Stimulated activated CD4-positive, alpha-beta T cell treated with anti-CD3 and anti-CD28 coated beads, Interleukin-1b, Interleukin-23, amount 100 ng/mL, for 1 hour (primary cell): Measurements from ENCODE around the gene PTPRU.

Experiments used
- DNase-seq, 2 donors: peaks; one replicate each; pipeline ENCODE4 v3.0.0-alpha.2; 2020; ENCODE audit warnings: low read depth in 2 of 2

Gene PTPRU

DNA sequence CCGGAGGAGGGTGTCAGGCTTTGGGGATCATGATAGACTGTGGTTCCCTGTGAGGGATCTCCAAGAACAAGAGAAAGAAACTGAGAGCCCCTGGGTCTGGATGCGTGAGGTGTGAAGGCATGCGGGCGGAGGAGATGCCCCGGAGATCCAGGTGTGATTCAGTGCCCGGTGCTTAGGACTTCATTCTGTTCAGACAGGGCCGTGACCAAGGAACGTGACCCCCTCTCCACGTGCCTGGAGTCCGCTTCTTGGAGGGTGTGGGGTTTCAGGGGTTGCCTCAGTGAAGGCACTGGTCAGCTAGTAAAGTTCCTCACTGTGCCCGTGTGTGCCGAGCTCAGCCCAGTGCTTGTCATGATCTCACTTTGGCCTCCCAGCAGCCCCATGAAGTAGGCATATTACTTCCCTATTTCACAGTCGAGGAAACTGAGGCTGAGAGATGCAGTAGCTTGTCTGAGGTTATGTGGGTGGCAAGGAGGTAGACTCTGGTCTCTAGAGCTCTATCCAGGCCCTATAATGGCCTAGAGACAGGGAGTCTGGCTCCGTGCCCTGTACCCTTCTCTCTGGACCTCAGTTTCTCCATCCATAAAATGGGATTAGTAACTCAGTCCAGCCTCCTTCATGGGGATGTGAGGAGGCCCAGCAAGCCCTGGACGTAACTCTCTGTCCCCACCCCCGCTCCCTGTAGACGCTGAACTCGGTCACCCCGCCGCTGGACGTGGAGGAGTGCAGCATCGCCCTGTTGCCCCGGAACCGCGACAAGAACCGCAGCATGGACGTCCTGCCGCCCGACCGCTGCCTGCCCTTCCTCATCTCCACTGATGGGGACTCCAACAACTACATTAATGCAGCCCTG is 81.0 kb downstream of the PTPRU start:
- DNase-seq, result no peak

DNA sequence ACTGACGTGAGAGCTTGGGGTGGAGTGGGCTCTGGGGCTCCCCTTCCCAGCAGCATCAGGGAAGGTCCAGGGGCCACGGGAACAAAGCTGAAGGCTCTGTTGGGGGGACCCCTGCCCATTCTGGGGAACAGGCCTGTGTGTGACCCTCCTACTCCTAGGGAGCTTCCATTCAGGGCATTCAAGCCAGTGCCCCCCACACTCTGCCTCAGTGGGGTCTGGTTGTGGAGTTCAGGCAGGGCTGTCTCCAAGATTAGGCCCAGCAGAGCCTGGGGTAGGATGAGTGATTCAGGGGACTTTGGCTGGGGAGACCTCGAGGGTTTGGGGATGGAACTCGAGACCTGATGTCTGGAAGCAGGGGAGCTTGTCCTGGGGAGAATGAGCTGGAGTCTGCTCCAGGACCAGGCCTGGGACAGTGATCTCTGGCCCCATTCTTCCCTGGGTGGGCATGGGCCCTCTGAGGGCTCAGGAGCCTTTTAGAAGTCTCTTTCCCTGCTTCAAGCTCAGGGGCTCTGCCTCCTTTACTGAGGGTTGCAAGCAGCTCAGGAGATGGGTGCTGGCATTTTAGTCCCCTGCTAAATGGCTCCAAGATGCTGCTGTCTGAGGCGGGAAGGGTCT is 81.7 kb downstream of the PTPRU start:
- no peak for DNase-seq

DNA sequence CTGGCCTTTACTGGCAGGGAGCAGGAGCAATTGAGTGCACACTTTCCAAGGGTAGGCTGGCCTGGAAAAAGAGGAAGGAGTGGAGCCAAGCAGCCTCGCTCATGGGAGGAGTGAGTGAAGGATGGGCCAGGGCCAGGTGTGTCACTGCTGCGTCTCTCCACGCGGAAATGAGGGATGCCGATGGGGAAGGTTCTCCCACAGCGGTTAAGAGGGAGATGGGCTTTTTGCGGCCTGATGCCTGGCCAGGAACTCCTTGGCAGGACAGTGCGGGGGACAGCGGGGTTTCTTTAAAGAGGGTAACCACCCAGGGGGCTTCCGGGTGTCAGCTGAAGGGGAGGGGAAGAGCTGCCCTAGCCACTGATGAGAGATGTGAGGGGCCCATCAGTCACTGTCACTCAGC is 82.4 kb downstream of the PTPRU start:
- no peak for DNase-seq

DNA sequence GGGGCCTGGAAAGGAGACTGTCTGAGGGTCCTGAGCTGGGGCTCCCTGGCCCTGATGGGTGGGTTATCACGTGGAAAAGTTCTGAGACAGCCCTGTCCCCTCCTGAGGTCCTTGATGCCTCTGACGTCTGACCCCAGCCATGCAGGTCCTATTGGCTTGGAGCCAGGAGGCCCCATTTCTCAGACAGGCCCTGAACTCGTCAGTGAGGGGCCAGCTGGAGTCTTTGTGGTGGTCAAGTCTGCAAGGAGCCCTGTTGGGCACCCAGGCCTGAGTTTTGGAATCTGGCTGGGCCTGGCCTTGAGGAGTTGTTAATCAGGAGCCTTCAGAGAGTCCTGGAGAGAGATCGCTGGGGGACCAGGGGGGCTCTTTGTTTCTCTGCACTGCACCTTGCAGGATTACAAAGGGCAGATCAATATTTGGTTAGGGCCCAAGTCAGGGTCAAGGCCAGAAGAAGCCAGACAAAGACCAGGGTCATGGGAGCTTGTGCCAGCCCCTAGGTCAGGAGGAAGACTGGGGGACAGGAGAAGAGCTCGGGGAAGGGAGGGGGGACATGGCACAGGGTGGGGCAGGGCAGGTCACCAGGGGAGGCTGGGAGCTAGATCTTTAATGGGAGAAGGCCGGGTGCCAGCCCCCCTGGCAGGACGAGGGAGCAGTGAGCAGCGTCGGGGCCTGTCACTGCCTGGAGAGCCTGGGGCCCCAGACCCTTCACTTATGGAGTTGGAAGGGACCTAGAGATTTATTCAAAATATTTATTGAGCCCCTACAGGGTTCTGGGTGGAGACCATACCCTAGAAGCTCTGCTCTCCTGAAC is 83.2 kb downstream of the PTPRU start:
- no peak for DNase-seq

DNA sequence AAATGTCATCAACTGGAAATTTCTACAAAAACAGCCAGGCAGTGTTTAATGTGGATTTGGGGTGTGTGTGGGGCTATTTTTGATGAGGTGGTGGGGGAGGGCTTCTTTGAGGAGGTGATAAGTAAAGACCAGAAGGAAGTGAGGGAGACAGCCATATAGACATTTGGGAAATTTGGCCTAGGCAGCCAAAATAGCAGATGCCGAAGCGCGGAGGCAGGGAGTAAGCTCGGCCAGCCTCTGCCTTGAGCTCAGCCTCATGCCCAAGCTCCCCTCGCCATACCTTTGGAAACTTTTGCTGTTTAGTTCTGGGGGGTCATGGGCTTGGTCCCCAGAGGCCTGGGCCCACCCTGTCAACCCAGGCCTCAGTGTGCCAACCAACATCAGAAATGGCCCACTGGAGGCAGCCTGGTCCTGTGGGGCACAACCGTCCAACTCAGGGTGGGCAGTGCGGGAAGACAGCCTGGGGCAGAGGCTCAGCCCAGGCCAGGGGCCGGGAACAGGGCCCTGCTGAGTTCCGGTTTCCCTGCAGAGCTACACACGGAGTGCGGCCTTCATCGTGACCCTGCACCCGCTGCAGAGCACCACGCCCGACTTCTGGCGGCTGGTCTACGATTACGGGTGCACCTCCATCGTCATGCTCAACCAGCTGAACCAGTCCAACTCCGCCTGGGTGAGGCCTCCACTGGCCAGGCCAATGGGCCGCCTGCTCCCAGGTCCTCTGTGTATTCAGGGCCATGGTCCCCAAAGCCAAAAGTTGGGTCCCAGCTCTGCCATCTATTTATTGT is 84.0 kb downstream of the PTPRU start:
- DNase-seq, result no peak

DNA sequence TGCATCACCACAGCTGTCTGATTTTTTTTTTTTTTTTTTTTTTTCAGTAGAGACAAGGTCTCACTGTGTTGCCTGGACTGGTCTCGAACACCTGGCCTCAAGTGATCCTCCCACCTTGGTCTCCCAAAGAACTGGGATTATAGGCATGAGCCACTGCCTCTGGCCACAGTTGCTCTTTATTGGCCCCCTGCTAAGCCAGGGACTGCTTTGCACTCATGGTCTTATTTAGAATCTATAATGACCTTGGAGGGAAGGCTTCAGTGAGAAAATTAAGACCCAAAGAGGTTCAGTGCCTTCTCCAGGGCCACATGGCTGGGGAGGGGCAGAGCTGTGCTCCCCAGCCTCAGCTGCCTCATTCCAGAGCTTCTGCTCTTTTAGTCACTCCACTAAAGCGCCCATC is 84.9 kb downstream of the PTPRU start:
- DNase-seq, result no peak

DNA sequence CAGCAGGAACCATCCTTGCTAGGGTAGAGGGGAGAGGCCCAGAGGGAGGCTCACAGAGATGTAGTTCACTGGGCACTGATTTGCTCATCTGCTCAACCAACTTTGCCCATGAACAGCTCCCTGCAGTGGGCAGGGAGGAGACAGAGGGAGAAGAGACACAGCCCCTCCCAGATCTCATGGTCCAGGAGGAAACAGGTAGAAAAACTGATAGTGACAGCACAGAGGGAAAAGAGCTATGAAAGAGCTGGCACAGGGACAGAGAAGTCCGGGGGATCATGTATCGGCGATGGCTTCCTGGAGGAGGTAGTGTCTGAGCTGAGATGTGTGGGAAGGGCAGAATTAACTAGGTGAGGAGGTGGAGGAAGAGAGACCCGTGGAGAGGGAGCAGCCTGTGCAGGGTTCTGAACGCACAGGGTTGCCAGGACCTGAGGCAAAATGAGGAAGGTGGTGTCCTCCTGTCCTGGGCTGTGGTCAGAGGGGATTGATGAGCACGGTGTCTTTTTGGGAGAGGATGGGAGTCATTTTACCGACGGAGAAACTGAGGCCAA is 85.9 kb downstream of the PTPRU start:
- no peak for DNase-seq

DNA sequence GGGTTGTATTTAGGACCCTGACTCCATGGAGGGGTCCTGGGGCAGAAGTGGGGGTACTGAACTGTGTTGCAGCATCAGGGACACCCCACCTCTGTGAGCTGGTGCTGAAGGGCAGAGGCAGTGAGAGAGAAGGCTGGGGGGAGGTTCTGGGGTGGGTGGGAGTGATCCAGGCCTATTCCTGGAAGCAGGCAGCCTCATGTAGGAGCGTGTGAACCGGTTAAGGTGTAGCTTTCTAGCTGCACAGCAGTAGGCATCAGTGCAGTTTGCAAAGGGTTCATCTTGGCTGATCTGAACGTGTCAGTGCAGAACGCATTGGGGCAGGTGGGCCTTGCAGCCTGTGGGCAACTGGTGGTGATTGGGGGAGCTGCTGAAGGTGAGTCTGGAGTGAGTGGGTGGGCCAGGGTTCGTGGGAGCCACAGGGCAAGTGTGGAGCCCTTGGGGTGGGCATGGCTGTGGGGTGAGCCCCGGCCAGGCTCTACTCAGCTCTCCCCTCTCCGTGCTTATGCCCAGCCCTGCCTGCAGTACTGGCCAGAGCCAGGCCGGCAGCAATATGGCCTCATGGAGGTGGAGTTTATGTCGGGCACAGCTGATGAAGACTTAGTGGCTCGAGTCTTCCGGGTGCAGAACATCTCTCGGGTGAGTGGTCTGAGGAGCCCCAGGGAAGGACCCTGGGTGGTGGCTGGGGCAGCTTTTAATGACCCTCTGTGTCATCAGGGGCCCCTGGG is 86.7 kb downstream of the PTPRU start:
- DNase-seq, result no peak

DNA sequence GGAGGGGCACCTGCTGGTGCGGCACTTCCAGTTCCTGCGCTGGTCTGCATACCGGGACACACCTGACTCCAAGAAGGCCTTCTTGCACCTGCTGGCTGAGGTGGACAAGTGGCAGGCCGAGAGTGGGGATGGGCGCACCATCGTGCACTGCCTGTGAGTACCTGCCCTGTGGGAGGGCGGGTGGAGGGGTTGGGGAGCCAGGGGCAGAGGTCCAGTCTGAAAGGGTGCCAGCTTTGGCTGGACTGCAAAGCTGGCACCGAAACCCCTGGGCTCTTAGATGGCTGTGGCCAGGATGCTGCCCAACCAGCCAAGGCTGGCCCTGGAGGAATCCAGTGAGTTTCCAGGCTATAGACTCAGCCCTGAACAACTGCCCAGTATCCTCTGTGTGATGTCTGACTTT is 87.3 kb downstream of the PTPRU start:
- no peak for DNase-seq

DNA sequence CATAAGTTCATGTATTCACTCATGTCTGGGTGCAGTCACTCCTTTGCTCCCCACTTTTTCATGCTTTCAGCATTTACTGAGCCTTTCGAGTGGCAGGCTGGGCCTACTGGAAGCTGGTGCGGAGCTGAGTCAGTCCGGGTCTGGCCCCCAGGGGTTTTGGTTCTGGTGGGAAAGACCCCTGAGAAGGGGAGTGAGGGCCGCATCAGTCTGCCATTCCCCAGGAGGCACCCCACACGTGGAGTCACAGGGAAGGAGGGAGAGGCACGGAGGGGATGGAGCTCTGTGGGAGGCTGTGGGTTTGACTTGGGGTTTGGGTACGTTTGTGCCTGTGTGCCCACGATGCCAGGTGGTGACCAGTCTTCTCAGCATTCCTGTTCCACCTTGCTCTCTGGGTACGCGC is 87.9 kb downstream of the PTPRU start:
- no peak for DNase-seq

DNA sequence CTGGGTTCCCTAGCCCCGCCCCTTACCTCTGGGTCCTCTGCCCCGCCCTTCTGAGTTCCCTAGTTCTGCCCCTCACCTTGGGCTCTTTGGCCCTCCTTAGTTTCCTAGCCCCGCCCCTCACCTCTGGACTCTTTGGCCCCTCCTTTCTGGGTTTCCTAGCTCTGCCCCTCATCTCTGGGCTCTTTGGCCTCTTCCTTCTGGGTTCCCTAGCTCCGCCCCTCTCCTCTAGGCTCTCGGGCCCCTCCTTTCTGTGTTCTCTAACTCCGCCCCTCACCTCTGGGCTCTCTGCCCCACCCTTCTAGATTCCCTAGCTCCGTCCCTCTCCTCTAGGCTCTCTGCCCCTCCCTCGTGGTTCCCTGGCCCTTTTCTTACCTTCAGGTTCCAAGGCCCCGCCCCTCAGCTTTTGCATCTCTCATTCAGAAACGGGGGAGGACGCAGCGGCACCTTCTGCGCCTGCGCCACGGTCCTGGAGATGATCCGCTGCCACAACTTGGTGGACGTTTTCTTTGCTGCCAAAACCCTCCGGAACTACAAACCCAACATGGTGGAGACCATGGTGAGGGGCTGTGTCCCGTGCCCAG is 88.5 kb downstream of the PTPRU start:
- no peak for DNase-seq

DNA sequence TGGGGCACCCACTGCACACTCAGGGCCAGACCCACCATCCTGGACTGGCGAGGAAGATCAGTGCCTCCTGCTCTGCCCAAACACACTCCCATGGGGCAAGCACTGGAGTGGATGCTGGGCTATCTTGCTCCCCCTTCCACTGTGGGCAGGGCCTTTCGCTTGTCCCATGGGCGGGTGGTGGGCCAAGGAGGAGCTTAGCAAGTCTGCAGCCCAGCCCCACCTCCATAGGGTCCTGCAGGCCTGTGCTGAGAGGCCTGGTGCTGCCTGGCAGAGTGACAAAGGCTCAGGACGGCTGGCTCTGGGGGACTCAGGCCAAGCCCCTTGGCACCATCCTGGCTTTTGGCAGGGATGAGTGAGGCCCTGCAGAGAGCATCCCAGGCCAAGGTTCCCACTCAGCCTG is 89.4 kb downstream of the PTPRU start:
- no peak for DNase-seq

DNA sequence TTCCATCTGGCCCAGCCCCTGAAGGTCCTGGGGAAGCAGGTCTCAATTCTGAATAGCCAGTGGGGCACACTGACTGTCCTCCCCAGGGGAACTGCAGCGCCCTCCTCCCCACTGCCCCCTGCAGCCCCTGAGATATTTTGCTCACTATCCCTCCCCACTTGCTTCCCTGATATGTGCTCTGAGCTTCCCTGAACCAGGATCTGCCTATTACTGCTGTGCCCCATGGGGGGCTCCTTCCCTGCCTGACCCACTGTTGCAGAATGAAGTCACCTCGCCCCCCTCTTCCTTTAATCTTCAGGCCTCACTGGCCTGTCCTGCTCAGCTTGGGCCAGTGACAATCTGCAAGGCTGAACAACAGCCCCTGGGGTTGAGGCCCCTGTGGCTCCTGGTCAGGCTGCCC is 89.8 kb downstream of the PTPRU start:
- DNase-seq, result no peak

DNA sequence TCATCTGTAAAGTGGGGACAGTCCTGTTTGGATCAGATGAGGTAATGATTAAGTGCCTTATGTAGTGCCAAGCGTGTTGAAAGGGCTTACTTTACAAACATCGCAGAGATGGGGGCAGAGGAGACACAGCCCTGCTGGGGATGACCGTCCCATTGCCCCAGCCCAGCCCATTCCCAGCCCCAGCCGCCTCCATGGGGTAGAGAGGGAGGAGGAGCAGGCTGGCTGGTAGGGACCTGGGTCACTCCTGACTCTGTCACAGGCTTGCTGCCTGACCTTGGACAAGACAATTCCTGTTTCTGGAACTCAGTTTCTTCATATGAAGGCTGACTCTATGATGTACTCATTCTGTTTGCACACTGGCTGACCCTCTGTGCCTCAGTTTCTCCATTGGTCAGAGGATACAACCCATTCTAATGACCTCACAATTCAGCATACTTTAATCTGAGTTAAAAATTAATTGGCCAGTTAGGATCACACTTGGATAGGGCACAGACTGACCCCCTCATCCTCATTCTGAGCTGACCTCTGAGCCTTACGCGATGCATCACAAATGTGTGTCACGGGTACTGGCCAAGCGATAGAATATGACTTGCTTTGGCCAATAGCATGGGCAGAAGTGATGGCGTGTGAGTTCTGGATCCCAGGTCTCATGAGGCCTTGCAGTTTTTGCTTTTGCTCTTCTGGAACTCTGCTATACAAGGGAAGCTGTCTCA is 91.1 kb downstream of the PTPRU start:
- no peak for DNase-seq

DNA sequence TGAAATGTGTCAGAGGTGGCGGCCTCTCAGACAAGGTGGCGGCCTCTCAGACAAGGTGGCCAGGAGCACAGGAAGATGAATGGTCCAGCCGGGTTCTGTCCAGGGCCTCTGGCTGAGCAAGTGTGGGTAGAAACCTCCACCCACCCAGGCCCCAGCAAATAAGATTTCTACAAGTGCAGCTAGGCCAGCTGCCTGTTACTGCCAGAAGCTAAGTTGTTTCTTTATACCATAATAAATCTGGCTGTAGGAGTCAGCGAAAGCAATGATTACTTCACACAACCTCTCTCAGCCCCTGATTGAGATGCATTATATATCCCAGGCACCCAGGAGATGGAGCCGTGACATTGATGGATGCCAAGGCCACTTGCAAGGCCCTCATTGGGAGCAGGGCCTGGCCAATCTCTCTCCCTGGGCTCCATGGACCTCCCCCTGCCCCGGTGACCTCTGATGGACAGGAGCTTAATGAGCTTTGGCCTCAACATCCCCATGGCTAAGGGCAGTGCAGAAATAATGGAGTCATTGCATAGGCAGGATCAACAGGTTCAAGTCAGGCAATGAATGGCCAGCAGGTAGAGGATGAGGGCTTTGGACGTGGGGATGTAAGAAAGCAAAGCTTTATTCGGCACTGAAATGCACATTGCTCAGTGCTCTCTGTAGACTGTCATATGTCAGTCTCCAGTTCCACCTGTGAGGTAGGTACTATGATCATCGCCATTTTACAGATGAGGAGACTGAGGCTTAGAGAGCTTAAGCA is 92.9 kb downstream of the PTPRU start:
- DNase-seq, result no peak

DNA sequence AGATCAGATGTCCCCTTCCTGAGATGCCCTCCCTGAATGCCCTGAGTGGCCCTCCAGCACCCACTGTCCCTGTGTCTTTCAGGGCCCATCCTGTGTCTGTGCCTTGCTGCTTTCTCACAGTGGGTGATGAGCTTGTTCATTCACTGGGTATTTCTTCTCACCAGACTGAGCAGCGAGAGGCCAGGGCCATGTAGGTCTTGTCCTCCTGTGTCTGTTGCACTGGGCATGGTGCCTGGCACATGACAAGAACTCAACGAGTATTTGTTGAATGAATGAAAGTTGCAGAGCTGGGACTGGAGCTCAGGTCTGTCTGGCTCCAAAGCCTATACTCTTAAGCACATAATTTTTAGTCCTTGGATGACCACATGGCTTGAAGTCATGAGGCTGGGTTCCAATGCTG is 93.8 kb downstream of the PTPRU start:
- no peak for DNase-seq

DNA sequence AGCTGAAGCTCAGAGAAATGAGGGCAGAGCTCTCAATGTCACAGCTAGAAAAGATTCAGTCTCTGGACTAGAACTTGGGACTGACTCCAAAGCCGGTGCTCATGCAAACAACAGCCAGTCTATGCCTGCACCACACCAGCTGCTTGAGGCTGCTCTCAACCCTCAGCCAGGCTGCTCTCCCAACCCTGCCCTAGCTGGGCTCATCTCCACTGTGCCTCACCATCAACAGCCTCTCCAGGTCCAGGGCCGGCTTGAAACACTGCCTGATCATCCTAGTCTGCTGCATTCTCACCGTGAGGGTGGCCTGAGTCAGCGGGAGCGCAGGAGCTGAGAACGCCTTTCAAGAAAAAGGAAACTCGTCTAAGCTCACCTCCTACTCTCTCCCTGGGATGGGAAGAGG is 94.5 kb downstream of the PTPRU start:
- no peak for DNase-seq

DNA sequence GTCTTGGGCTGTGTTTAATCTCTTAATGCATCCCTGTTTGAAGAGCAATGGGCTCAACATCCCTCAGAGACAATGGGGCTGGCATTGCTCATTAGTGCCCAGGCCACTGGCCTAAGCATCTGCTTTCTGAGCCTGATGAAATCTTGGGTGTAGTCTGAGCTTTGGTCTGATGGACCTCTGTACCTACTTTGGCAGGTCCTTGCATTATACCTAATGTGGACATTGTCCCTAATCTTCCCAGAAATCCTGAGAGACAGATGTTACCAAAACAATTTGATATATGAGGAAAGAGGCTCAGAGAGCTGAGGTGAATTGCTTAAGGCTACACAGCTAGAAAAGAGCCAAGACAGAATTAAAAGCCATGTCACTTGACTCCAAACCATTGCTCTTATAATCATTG is 95.0 kb downstream of the PTPRU start:
- no peak for DNase-seq

DNA sequence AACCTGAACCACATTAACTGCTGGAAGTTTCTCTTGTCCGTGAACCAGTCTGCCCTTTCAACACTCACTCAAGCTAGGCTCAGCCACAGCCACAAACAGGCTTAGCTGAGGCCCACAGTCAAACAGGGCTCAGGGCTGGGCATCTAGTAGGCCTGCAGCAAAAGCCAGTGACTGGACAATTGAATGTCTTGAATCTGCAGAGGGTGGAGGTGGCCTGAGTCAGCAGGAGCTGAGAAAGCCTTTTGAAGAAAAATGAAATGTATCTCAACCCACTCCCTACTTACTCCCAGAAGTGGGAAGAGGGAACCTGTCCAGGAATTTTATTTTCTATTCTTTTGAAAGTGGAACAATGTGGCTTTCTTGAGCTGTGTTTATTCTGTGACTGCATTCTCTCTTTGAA is 95.4 kb downstream of the PTPRU start:
- no peak for DNase-seq
